BE2C (cell line): ENCODE data around the gene CDH7.

Source experiments
- DNase-seq: peaks from one replicate; pipeline ENCODE4 v3.0.0-alpha.2; 2020
- H3K27me3 ChIP-seq: fragments of 250-450 bp; sonication (Bioruptor Pico); 2 replicates; pipeline ENCODE4 v1.5.1; 2020; ENCODE audit warnings: mild to moderate bottlenecking
- H3K36me3 ChIP-seq: fragments of 250-450 bp; sonication (Bioruptor Pico); 2 replicates; pipeline ENCODE4 v1.5.1; 2020; ENCODE audit warnings: mild to moderate bottlenecking
- H3K4me1 ChIP-seq: fragments of 250-450 bp; sonication (Bioruptor Pico); 2 replicates; pipeline ENCODE4 v1.5.1; 2020
- H3K4me3 ChIP-seq: 2 replicates; pipeline ENCODE4 v1.5.1; 2011; ENCODE audit warnings: low read depth, low read length
- H3K9me3 ChIP-seq: fragments of 250-450 bp; sonication (Bioruptor Pico); 2 replicates; pipeline ENCODE4 v1.5.1; 2020
- CTCF ChIP-seq: IDR thresholded peaks from 2 replicates; pipeline ENCODE4 v1.5.1; 2012; ENCODE audit warnings: mild to moderate bottlenecking, low read depth, low read length

The CDH7 gene

DNA sequence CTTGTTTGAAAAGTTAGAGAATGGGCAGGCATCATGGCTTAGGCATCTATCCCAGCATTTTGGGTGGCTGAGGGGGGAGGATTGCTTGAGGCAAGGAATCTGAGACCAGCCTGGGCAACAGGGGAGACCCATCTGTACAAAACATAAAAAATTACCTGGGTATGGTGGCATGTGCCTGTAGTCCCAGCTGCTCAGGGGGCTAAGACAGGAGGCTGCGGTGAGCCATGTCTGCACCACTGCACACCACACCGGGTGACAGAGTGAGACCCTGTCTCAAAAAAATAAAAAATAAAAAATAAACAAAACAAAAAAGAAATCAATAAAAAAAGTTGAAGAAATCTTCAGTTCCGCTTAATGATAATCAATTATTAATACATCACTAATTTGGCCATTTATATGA, 146.5 kb downstream of the CDH7 start:
- Histone ChIP-seq H3K9me3 (no peaks in the 10 kb centered on the region), H3K36me3 (no peaks in the 10 kb centered on the region), H3K4me1 (no peaks in the 10 kb centered on the region), H3K4me3 (no peak overlapping the region), H3K27me3 (no peaks in the 10 kb centered on the region)
- no peak for TF ChIP-seq CTCF
- no peak for DNase-seq

DNA sequence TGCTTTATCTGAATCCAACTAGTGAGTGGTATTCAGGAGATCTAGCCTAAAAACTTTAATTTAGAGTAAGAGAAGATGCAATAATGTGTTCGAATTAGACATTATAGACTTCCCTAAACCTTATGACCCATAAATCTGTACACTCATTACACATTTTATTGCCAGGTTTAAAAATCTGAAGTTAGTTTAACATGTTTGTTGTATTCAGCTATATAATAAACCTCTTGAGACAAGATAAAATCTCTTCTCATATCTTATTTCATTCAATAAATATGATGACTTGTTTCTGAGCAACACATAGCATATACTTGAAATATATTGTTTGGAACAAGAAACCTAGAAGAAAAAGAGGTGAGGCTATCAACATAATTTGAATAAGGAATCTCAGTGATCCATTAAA, 150.7 kb downstream of the CDH7 start:
- Histone ChIP-seq H3K4me1 (no peaks in the 10 kb centered on the region), H3K27me3 (no peaks in the 10 kb centered on the region), H3K4me3 (no peak overlapping the region), H3K9me3 (no peaks in the 10 kb centered on the region), H3K36me3 (no peaks in the 10 kb centered on the region)
- no peak for DNase-seq
- TF ChIP-seq CTCF = no peak

DNA sequence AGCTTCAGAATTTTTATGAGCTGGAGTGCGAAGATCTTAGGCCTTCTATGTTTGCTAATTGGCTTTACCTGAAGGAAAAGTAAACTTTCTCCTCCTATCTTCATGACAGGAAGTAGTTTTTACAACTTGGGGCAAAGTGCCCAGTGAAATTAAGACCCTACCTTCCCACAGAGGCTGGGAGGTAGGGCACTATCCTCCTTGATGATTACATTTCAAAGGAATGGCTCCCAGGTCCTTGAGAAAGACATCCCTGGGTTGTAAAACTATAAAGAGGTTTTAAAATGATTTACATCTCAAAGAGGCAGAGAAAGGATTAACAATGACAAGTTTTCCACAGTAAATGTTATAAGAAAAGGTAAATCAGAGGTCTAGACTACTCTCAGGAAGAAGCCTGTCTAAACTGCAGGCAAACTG, 155.8 kb downstream of the CDH7 start:
- Histone ChIP-seq H3K9me3 (no peaks in the 10 kb centered on the region), H3K4me3 (no peak overlapping the region), H3K36me3 (no peaks in the 10 kb centered on the region), H3K4me1 (no peaks in the 10 kb centered on the region), H3K27me3 (no peaks in the 10 kb centered on the region)
- TF ChIP-seq CTCF = no peak
- no peak for DNase-seq

GRCh38 chr18:65907281-65907680, 156.5 kb downstream of the CDH7 start:
- no peak for DNase-seq
- Histone ChIP-seq H3K4me3 (no peak overlapping the region), H3K9me3 (no peaks in the 10 kb centered on the region), H3K36me3 (no peaks in the 10 kb centered on the region), H3K27me3 (no peaks in the 10 kb centered on the region), H3K4me1 (no peaks in the 10 kb centered on the region)
- no peak for TF ChIP-seq CTCF

DNA sequence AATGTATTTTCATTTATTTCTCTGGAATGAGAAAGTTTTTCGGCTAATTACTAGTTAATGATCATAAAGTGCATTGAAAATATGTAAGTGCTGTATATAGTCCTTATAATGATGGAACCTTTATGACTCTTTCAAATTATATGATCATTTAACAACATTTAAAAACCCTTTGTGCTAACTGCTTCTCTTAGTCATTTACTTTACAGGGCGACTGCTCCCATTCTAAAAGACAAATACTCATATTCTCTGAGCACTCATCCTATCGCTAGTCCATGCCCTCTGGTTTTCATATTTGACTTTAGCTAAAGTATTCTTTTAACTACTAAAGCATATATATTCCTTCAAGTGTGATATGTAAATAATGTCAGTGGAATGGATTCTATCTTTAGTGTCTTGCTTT, 168.2 kb downstream of the CDH7 start:
- DNase-seq = no peak

DNA sequence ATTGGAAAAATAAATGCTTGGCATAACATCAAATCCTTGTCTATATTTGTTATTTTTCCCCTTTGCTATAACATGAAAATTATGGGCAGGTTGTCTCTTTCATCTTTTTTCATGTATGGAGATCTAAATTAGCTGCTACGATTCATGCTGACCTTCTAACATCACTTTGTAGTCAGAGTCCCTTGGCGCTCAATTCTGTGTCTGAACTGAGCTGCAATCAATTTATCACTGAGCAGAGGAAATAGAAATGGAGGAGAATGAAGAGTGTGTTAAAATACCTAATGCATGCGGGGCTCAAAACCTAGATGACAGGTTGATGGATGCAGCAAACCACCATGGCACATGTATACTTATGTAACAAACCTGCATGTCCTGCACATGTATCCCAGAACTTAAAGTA, 168.9 kb downstream of the CDH7 start:
- no peak for TF ChIP-seq CTCF
- Histone ChIP-seq H3K9me3 (no peaks in the 10 kb centered on the region), H3K36me3 (no peaks in the 10 kb centered on the region), H3K27me3 (no peaks in the 10 kb centered on the region), H3K4me3 (no peak overlapping the region), H3K4me1 (no peaks in the 10 kb centered on the region)
- DNase-seq = no peak

More for the DNA sequence above, 168.2 kb downstream of the CDH7 start:
- TF ChIP-seq CTCF = no peak
- no peaks in the 10 kb centered on the region for H3K36me3 ChIP-seq
- no peaks in the 10 kb centered on the region for H3K9me3 ChIP-seq
- H3K4me1 ChIP-seq = no peaks in the 10 kb centered on the region
- H3K4me3 ChIP-seq = no peak overlapping the region
- H3K27me3 ChIP-seq = no peaks in the 10 kb centered on the region
